ENCODE data around the gene PAFAH2.

PAFAH2 gene

DNA sequence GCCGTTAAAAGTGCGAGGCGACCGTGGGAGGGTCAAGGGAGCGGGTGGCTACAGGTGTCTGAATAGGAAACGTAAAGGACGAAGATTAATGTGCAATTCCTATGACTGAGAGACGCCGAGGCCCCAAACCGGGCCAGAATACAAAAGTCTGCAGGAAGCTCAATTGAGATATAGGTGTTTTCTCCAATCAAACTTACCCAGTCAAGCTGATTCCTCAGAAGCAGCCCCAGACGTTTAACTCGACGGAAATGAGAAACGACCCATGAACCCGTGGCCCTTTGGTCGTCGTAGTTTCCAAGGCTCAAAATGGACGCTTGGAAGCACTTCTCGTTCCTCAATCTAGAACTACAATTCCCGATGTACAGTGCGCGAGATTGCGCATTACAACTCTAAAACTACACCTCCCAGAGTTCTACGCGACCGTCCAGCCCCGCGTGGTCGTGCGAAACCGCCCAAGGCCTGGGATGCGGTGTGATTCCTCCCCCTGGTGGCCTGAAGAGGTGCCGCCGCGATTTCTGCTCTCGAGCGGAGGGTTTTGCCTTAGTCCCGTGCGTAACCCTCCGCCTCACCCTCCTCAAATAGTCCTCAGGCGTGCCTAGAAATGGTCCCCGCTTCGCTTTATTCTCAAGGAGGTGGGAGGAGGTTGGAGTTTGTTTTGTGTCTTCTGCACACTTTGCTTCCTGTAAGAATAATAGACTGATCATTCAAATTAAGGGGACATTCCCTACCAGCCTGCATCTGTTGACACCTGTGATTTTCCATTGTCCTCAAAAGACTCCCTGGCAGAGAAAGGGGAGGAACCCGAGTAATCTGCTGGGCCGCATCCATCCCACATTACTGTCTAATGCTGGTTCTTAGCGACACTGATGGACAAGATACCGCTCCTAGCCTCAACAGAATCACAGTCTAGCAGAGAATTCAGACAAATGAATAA lies at the start of gene PAFAH2:
Gene PAFAH2 (minus strand): TSS at position 236 of the 934 bp plus-strand sequence. CDS start 7,247 bp downstream, outside the sequence.
- DNase-seq = peak; percentile 95 to 96

DNA sequence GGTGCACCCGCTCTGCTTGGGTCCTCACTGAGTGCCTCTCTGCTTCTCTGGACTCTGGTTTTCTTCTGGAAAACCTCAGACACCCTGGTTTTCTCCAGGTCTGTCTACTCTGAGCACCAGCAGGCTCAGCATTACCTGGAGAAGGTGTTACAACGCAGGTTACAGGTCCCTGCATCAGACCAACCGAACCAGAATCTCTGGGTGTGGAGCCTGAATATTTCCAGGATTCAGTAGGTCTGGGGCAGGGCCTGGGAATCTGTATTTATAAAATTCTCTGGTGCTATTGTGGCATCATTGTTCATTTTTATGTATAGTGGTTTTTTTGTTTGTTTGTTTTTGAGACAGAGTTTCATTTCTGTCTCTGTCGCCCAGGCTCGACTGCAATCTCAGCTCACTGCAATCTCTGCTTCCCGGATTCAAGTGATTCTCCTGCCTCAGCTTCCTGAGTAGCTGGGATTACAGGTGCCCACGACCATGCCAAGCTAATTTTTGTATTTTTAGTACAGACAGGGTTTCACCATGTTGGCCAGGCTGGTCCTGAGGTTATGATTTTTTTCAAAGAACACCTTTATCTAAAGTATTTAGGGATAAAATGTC lies 49.5 kb upstream of the PAFAH2 start:
- no peak for DNase-seq

DNA sequence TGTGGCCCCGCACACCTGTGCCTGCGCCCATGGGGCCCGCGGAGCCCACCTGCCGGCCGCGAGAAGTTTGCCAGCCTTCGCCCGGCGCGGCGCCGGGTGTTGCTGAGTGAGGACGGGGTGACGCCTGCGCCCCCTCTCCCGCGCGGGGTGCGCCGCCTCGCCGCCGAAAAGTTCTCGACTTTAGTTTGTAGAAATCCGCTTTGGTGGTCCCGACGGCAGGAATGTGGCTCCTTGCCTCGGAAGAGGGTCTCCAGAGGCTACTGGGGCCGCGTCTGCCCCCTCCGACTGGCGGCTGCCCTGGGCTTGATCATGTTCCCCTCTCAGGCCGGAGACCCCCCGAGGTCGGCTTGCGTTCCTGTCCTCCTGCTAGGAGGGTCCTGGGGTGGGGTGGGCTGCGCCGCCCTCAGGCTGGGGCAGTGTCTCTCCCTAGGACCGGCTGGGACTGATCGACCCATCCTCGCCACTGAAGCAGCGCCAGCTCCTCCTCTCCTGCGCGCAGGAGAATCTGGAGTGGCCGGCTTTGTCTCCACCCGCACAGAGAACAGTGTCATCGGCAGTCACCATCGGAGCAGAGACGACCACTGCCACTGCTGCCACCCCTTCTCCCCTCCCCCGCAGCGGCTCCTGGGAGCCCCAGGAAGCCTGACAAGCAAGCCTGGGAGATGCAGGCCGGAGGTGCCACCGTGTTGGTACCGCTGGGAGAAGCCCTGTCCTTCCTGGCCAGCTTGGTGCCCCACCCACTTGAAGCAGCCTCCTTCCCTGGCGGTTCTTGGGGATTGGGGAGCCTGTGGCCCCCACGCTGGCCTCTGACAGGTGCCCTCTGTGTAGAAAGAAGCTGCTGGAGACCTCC lies 48.6 kb upstream of the PAFAH2 start:
- DNase-seq = no peak

DNA sequence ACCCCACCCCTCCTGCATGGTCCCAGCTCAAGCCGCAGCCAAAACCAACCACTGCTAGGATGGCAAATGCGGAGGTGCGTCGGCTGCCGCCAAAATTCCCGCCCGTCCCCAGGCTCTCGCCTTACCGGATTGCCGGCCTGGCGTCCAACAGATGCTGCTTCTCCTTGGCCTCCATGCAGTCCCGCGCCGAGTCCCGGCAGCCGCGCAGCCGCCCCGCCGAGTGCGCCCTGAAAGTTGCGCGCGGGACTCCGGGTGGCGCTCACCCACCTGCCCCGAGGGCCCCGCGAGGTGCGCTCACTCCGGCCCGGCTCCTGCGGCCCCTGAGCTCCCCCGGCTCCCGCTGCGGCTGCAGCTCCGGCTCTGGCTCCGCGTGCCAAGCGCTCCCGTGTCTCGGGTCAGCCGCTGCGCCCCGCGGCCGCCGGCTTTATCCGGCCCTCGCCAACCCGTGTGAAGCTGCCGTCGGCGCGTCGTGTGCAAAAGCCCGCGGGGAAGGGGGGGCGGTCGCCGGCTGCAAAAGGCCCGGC lies 47.9 kb upstream of the PAFAH2 start, which contains the start of gene SLC30A2:
Gene SLC30A2 (minus strand): TSS at position 397 of the 524 bp plus-strand sequence. CDS start 222 bp downstream, at position 175.
- DNase-seq = no peak

DNA sequence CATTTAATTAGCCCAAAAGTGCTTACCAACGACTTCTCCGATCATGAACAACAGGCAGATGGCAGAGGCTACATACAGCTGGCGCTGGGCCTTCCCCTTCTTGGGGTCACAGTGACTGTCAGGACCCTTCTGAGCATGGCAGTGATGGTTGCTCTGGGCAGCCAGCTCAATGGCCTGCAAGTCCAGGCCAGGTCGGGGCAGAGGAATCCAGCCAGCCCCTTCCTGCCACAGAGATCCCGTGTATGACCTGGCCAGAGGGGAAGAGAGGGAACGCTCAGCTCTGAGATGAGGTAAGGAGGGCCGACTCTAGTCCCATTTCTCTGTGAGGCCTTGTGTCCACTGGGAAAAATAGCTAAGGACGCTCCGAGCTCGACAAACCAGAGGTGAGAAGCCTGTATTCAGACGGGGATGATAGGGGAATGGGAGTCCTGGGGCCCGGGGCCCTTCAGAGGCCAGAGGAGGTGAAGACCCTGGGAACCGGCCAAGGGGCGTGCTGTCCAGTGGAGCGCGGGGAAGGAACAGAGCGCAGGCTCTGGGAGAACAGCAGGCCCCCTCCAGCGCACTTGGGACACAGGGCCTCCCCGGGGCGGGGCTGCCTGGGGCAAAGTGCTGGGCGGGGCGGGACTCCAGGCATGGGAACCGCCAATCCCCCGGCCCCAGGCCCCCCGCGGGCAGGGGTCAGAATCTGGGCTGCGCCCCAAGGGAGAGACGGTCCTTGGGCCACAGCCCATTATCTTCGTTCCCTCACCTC lies 47.3 kb upstream of the PAFAH2 start:
- no peak for DNase-seq

DNA sequence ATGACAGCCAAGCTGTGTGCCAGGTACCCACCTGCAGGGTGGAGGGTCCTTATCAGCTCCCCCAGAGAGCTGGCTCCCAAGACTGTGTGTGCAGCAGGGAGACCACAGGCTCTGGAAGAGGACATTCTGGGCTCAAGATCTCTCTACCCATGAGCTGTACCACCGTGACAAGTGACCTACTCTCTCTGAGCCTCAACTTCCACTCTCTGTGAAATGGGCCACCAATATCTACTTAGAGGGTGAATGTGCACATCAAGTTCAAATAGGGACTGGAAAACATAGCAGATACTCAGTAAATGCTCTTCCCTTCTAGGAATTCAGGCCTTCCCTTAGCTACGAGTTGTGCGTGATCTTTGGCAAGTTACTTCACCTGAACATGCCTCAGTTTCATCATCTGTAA lies 46.6 kb upstream of the PAFAH2 start:
- no peak for DNase-seq

- no peak for DNase-seq
Observed at GRCh38 chr1:26043765-26044164, 45.9 kb upstream of the PAFAH2 start.

GRCh38 chr1:26041978-26042377 lies 44.1 kb upstream of the PAFAH2 start:
- DNase-seq = no peak

- no peak for DNase-seq
Observed at GRCh38 chr1:26041401-26041800, 43.5 kb upstream of the PAFAH2 start.

- no peak for DNase-seq
Observed at GRCh38 chr1:26038904-26039303, 41.0 kb upstream of the PAFAH2 start.

DNA sequence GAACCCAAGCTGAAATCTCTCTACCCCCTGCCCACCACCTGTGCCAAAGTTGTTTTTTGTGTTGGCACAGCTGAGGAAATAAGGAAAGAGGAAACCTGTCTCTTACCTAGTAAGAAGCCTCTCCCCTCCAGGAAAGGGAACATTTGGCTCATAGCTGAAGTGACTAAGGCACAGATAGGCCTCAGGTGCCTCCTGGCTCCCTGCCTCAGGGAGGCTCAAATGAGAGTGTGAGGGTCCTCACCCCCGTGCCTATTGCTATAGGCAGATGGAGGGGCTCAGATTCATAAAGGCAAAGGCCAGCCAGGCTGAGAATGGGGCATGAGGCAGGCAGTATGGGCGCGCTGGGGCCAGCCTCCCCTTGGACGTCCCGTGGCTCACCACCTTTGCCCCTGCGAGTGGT lies 40.6 kb upstream of the PAFAH2 start:
- DNase-seq = no peak

- no peak for DNase-seq
Observed at GRCh38 chr1:26037904-26038303, 40.0 kb upstream of the PAFAH2 start.

DNA sequence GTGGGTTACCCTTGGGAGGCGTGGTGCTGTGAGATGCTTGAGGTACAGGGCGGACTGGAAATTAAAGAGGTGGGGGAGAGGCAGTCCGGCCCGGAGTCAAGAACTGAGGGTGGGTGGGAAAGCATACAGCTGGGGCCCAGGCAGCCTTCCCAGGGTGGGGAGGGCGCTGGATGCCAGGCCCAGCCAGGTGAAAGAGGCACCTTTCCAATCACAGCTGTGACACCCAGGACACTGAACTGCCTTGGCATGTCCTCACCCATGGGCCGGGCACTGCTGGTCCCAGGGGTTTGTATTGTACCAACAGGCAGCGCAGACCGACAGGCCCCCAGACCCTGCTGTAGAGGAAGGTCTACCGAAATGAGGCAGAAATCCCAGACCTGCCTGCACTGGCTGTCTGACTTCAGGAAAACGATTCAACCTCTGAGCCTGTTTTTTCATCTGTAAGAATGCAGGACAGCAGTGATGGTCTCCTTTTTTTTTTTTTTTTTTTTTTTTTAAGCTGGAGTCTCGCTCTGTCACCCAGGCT lies 39.0 kb upstream of the PAFAH2 start:
- no peak for DNase-seq

DNA sequence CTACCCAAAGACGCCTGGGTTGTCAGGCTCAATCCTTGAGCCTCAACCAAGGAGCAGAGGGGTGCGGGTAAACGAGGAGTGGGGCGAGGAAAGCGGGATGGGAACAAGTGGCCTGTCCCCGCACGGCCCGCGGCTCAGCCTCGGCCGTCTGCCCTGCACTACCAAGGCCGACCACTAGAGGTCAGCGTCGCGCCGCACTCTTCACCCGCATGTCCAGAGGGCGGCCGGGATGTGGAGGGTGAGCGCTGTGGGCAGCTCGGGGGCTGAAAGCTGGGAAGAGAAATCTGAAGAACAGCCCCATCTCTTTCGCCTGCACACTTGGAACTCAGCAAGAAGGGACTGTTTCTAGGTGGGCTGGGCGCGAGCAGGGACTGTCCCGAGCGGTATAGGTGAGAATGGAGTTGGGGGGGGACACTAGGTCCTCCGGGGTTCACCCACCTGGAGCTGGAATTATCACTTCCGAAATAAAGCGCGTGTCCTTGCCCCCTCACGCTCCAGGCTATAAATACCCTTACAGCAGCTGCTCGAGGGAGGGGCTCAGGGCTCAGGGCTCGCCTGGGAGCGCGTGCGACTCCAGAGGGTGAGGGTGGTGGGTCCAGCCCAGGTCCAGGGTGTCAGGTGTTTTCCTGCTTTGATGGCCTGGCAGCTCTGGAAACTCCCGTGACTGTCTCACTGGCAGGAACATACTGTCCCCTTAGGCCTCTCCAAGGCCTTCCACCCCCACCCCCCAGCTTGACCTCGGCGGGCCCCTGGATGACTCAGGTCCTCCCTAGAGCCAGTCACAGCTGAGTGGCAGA lies 38.3 kb upstream of the PAFAH2 start:
- DNase-seq = peak; percentile 65 to 73

- peak; percentile 94 to 95 for DNase-seq
Observed at GRCh38 chr1:26035203-26035958, 37.5 kb upstream of the PAFAH2 start.

- peak in 1 of 2 donors; percentile 5 for DNase-seq
Observed at GRCh38 chr1:26034504-26035202, 36.8 kb upstream of the PAFAH2 start.

DNA sequence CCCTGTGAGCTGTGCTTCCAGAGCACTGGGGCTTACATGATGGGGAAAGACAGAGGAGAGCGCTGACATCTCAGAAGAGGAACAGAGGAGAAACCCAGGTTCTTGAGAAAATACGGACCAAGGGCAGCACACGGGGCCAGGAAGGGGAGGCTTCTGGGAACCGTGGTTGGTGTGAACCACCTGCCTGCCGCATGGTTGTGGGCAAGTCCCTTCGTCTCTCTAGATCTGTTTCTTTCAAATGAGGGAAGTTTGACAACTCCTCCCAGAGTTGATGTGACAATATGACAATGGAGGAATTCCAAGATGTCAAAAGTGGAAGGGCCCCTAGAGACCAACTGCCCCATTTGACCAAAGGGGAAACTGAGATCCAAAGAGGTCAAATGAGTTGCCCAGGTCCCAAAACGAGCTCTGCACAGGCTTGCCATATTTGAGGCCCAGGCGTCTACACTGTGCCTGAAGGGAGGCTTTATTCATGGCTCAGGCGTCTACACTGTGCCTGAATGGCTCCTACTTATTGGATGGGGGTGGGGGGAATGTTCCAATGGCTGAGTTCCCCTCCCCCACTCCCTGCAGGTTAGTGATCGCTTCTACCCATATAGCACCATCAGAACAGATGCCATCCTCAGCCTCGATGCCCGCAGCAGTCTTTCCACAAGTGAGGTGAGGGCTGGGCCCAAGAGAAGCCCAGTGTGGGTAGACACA lies 34.9 kb upstream of the PAFAH2 start:
- no peak for DNase-seq

- no peak for DNase-seq
Observed at GRCh38 chr1:26031611-26032220, 33.9 kb upstream of the PAFAH2 start.

Measured in activated CD4-positive, alpha-beta T cell treated with anti-CD3 and anti-CD28 coated beads for 4 hours (primary cell).